ENCODE data around the gene COG5.
A peak's percentile ranks its signal among the peaks of the same experiment; 100 is the strongest.

Gene COG5

GRCh38 chr7:107213945-107214344 lies 349.8 kb downstream of the COG5 start:
- Histone ChIP-seq H3K79me2 (ENCODE audit: control insufficient read depth, insufficient read depth, low read length, poor library complexity) (no peaks in the 10 kb centered on the region), H4K12ac (ENCODE audit: low read depth, low read length) (no peak overlapping the region), H3K27ac (ENCODE audit: low read depth, low read length) (no peak overlapping the region), H3K23ac (ENCODE audit: low read length) (no peak overlapping the region), H3K36me3 (ENCODE audit: control insufficient read depth in 1 of 2, insufficient read depth in 2 of 2, low read length in 2 of 2) (peaks cover 2 to 5% of the 10 kb centered on the region in 2 experiments), H2BK120ac (ENCODE audit: insufficient read depth, low read length, poor library complexity) (no peak overlapping the region), H3K14ac (ENCODE audit: low read length) (no peak overlapping the region), H3K9me3 (ENCODE audit: insufficient read depth, low read depth, low read length) (no peaks in the 10 kb centered on the region), H3K4me3 (ENCODE audit: low read depth, low read length) (no peak overlapping the region), H4K8ac (ENCODE audit: low read depth, low read length) (no peak overlapping the region), H3K79me1 (ENCODE audit: low read length) (no peaks in the 10 kb centered on the region), H2BK5ac (ENCODE audit: low read depth, low read length, poor library complexity) (no peak overlapping the region), H2AK5ac (ENCODE audit: low read length) (no peak overlapping the region), H3K18ac (ENCODE audit: low read length) (no peak overlapping the region), H3K4me1 (ENCODE audit: control insufficient read depth in 1 of 2, insufficient read depth in 2 of 2, low read length in 2 of 2) (no peaks in the 10 kb centered on the region), H2BK12ac (ENCODE audit: low read length) (no peak overlapping the region), H2AFZ (ENCODE audit: insufficient read depth, low read length, poor library complexity) (no peak overlapping the region), H3K27me3 (ENCODE audit: insufficient read depth, low read length) (no peaks in the 10 kb centered on the region), H3K4ac (ENCODE audit: low read depth, low read length) (no peak overlapping the region), H3K9ac (ENCODE audit: low read length) (no peak overlapping the region), H3K4me2 (ENCODE audit: low read length) (no peak overlapping the region), H4K91ac (ENCODE audit: low read depth, low read length) (no peak overlapping the region)
- DNase-seq, result no peak

- Histone ChIP-seq H3K9me3 (ENCODE audit: insufficient read depth, low read depth, low read length) (no peaks in the 10 kb centered on the region), H3K79me1 (ENCODE audit: low read length) (no peaks in the 10 kb centered on the region), H3K4me2 (ENCODE audit: low read length) (no peak overlapping the region), H3K9ac (ENCODE audit: low read length) (no peak overlapping the region), H3K4me3 (ENCODE audit: low read depth, low read length) (no peak overlapping the region), H2AK5ac (ENCODE audit: low read length) (no peak overlapping the region), H4K91ac (ENCODE audit: low read depth, low read length) (no peak overlapping the region), H2BK5ac (ENCODE audit: low read depth, low read length, poor library complexity) (no peak overlapping the region), H3K4ac (ENCODE audit: low read depth, low read length) (no peak overlapping the region), H2AFZ (ENCODE audit: insufficient read depth, low read length, poor library complexity) (no peak overlapping the region), H2BK120ac (ENCODE audit: insufficient read depth, low read length, poor library complexity) (no peak overlapping the region), H3K27me3 (ENCODE audit: insufficient read depth, low read length) (no peaks in the 10 kb centered on the region), H3K14ac (ENCODE audit: low read length) (no peak overlapping the region), H3K4me1 (ENCODE audit: control insufficient read depth in 1 of 2, insufficient read depth in 2 of 2, low read length in 2 of 2) (no peaks in the 10 kb centered on the region), H2BK12ac (ENCODE audit: low read length) (no peak overlapping the region), H3K23ac (ENCODE audit: low read length) (no peak overlapping the region), H4K8ac (ENCODE audit: low read depth, low read length) (no peak overlapping the region), H3K27ac (ENCODE audit: low read depth, low read length) (no peak overlapping the region), H3K18ac (ENCODE audit: low read length) (no peak overlapping the region), H4K12ac (ENCODE audit: low read depth, low read length) (no peak overlapping the region), H3K36me3 (ENCODE audit: control insufficient read depth in 1 of 2, insufficient read depth in 2 of 2, low read length in 2 of 2) (peaks cover 2 to 8% of the 10 kb centered on the region in 2 experiments), H3K79me2 (ENCODE audit: control insufficient read depth, insufficient read depth, low read length, poor library complexity) (no peaks in the 10 kb centered on the region)
- WGBS (ENCODE audit: extremely low coverage, insufficient coverage, insufficient read length), result no CpG with 5 or more reads among the region's 5 CpGs
- no peak for DNase-seq
Observed at GRCh38 chr7:107213193-107213788, 350.4 kb downstream of the COG5 start.

GRCh38 chr7:107212725-107213124 lies 351.0 kb downstream of the COG5 start:
- Histone ChIP-seq H3K27me3 (ENCODE audit: insufficient read depth, low read length) (no peaks in the 10 kb centered on the region), H3K4me1 (ENCODE audit: control insufficient read depth in 1 of 2, insufficient read depth in 2 of 2, low read length in 2 of 2) (no peaks in the 10 kb centered on the region), H2AK5ac (ENCODE audit: low read length) (no peak overlapping the region), H4K12ac (ENCODE audit: low read depth, low read length) (no peak overlapping the region), H3K36me3 (ENCODE audit: control insufficient read depth in 1 of 2, insufficient read depth in 2 of 2, low read length in 2 of 2) (peaks cover 2 to 8% of the 10 kb centered on the region in 2 experiments), H4K8ac (ENCODE audit: low read depth, low read length) (no peak overlapping the region), H3K4ac (ENCODE audit: low read depth, low read length) (no peak overlapping the region), H2BK5ac (ENCODE audit: low read depth, low read length, poor library complexity) (no peak overlapping the region), H2BK120ac (ENCODE audit: insufficient read depth, low read length, poor library complexity) (no peak overlapping the region), H3K9me3 (ENCODE audit: insufficient read depth, low read depth, low read length) (no peaks in the 10 kb centered on the region), H3K79me2 (ENCODE audit: control insufficient read depth, insufficient read depth, low read length, poor library complexity) (no peaks in the 10 kb centered on the region), H3K79me1 (ENCODE audit: low read length) (no peaks in the 10 kb centered on the region), H2BK12ac (ENCODE audit: low read length) (no peak overlapping the region), H3K4me3 (ENCODE audit: low read depth, low read length) (no peak overlapping the region), H3K4me2 (ENCODE audit: low read length) (no peak overlapping the region), H3K23ac (ENCODE audit: low read length) (no peak overlapping the region), H2AFZ (ENCODE audit: insufficient read depth, low read length, poor library complexity) (no peak overlapping the region), H3K9ac (ENCODE audit: low read length) (no peak overlapping the region), H3K14ac (ENCODE audit: low read length) (no peak overlapping the region), H3K27ac (ENCODE audit: low read depth, low read length) (no peak overlapping the region), H4K91ac (ENCODE audit: low read depth, low read length) (no peak overlapping the region), H3K18ac (ENCODE audit: low read length) (no peak overlapping the region)
- DNase-seq, result no peak
- no CpG with 5 or more reads among the region's 2 CpGs for WGBS (ENCODE audit: extremely low coverage, insufficient coverage, insufficient read length)

- no peak overlapping the region for H3K9ac ChIP-seq (ENCODE audit: low read length)
- no peak overlapping the region for H3K4me2 ChIP-seq (ENCODE audit: low read length)
- H4K91ac ChIP-seq (ENCODE audit: low read depth, low read length), result no peak overlapping the region
- H3K79me1 ChIP-seq (ENCODE audit: low read length), result no peaks in the 10 kb centered on the region
- H3K23ac ChIP-seq (ENCODE audit: low read length), result no peak overlapping the region
- no peaks in the 10 kb centered on the region for H3K79me2 ChIP-seq (ENCODE audit: control insufficient read depth, insufficient read depth, low read length, poor library complexity)
- no peak overlapping the region for H2AFZ ChIP-seq (ENCODE audit: insufficient read depth, low read length, poor library complexity)
- no peaks in the 10 kb centered on the region for H3K27me3 ChIP-seq (ENCODE audit: insufficient read depth, low read length)
- H3K14ac ChIP-seq (ENCODE audit: low read length), result no peak overlapping the region
- H2BK5ac ChIP-seq (ENCODE audit: low read depth, low read length, poor library complexity), result no peak overlapping the region
- no peak overlapping the region for H2BK12ac ChIP-seq (ENCODE audit: low read length)
- no peak overlapping the region for H2AK5ac ChIP-seq (ENCODE audit: low read length)
- peak; percentile 42 to 66 for DNase-seq
- H3K4ac ChIP-seq (ENCODE audit: low read depth, low read length), result no peak overlapping the region
- no peaks in the 10 kb centered on the region for H3K4me1 ChIP-seq (ENCODE audit: control insufficient read depth in 1 of 2, insufficient read depth in 2 of 2, low read length in 2 of 2)
- H3K4me3 ChIP-seq (ENCODE audit: low read depth, low read length), result no peak overlapping the region
- no peak overlapping the region for H4K8ac ChIP-seq (ENCODE audit: low read depth, low read length)
- H3K18ac ChIP-seq (ENCODE audit: low read length), result no peak overlapping the region
- H2BK120ac ChIP-seq (ENCODE audit: insufficient read depth, low read length, poor library complexity), result no peak overlapping the region
- WGBS (ENCODE audit: extremely low coverage, insufficient coverage, insufficient read length), result no CpG with 5 or more reads among the region's 4 CpGs
- H3K36me3 ChIP-seq (ENCODE audit: control insufficient read depth in 1 of 2, insufficient read depth in 2 of 2, low read length in 2 of 2), result peaks cover 6 to 8% of the 10 kb centered on the region in 2 experiments
- H3K27ac ChIP-seq (ENCODE audit: low read depth, low read length), result no peak overlapping the region
- H4K12ac ChIP-seq (ENCODE audit: low read depth, low read length), result no peak overlapping the region
- no peaks in the 10 kb centered on the region for H3K9me3 ChIP-seq (ENCODE audit: insufficient read depth, low read depth, low read length)
Observed at GRCh38 chr7:107210400-107210799, 353.3 kb downstream of the COG5 start.
